IMR-90 (cell line): ENCODE results near the gene CORO7. TPM values are rescaled to one million over a fixed set of nuclear protein-coding genes. Genes with fewer than 3 reads are reported as not detected.

Experiments used
- ATAC-seq: fragments of 200-7000 bp; cut with Tn5 transposase; 2 replicates; pipeline ENCODE4 v1.9.1; 2020; ENCODE audit warnings: low read depth, mild to moderate bottlenecking, moderate library complexity
- BruUV-seq: library from RNA; stranded (reverse); fragments of 400-500 nt; replicated peaks from 2 replicates; lab custom pipeline; 2021; lab: Mats Ljungman, UMichigan
- CTCF ChIA-PET: fragments of 300-600 bp; formaldehyde crosslinking; extraction: SDS; loops from one replicate; lab custom pipeline; 2021; ENCODE audit warnings: antibody characterized with exemption; lab: Yijun Ruan, JAX
- POLR2A ChIA-PET: fragments of 300-600 bp; sonication (Branson Sonifier 250); formaldehyde crosslinking; loops from one replicate; lab custom pipeline; 2022; ENCODE audit warnings: antibody characterized with exemption; ENCODE audit not compliant: unreplicated experiment; lab: Charles Lee
- DNase-seq: peaks from one replicate; pipeline ENCODE4 v3.0.0; 2013
- H2AFZ ChIP-seq: replicated peaks from 2 replicates; pipeline ENCODE3; 2013; ENCODE audit warnings: low read length, mild to moderate bottlenecking; ENCODE audit not compliant: poor library complexity
- H2AK5ac ChIP-seq: 2 replicates; pipeline ENCODE4 v1.6.1; 2013; ENCODE audit warnings: low read depth, low read length, inconsistent platforms
- H2AK9ac ChIP-seq: replicated peaks from 2 replicates; pipeline ENCODE3; 2013; ENCODE audit warnings: mild to moderate bottlenecking, low read depth, low read length, moderate library complexity; ENCODE audit not compliant: poor library complexity
- H2BK120ac ChIP-seq: 2 replicates; pipeline ENCODE4 v1.6.1; 2013; ENCODE audit warnings: low read depth, low read length, inconsistent platforms
- H2BK15ac ChIP-seq: 3 replicates; pipeline ENCODE4 v1.6.1; 2013; ENCODE audit warnings: low read depth, low read length, inconsistent platforms
- H2BK20ac ChIP-seq: 2 replicates; pipeline ENCODE4 v1.6.1; 2013; ENCODE audit warnings: low read depth, mild to moderate bottlenecking, inconsistent platforms, low read length, moderate library complexity
- H2BK5ac ChIP-seq: 2 replicates; pipeline ENCODE4 v1.6.1; 2013; ENCODE audit warnings: mild to moderate bottlenecking, low read depth, low read length, inconsistent platforms; ENCODE audit not compliant: poor library complexity, severe bottlenecking
- H3K14ac ChIP-seq: replicated peaks from 2 replicates; pipeline ENCODE4 v1.6.1; 2013; ENCODE audit warnings: low read depth, low read length, inconsistent platforms
- H3K18ac ChIP-seq: 2 replicates; pipeline ENCODE4 v1.6.1; 2013; ENCODE audit warnings: low read depth, low read length, control low read depth
- H3K23ac ChIP-seq: 2 replicates; pipeline ENCODE4 v1.6.1; 2013; ENCODE audit warnings: low read depth, low read length, inconsistent platforms
- H3K27ac ChIP-seq: 2 replicates; pipeline ENCODE4 v1.5.1; 2013; ENCODE audit warnings: mild to moderate bottlenecking, control low read depth, low read length; ENCODE audit not compliant: insufficient read depth
- H3K27me3 ChIP-seq: 2 replicates; pipeline ENCODE4 v1.6.1; 2013; ENCODE audit warnings: low read length; ENCODE audit not compliant: control insufficient read depth, insufficient read depth
- H3K36me3 ChIP-seq: 2 replicates; pipeline ENCODE4 v1.6.1; 2013; ENCODE audit warnings: low read length, mixed read lengths; ENCODE audit not compliant: control insufficient read depth, insufficient read depth
- H3K4ac ChIP-seq: 2 replicates; pipeline ENCODE4 v1.6.1; 2013; ENCODE audit warnings: low read depth, low read length, inconsistent platforms
- H3K4me1 ChIP-seq: 2 replicates; pipeline ENCODE4 v1.6.1; 2013; ENCODE audit warnings: low read length, mixed read lengths; ENCODE audit not compliant: control insufficient read depth, insufficient read depth
- H3K4me2 ChIP-seq: 2 replicates; pipeline ENCODE4 v1.6.1; 2013; ENCODE audit warnings: low read depth, mild to moderate bottlenecking, control low read depth, low read length, moderate library complexity
- H3K4me3 ChIP-seq: 2 replicates; pipeline ENCODE4 v1.5.1; 2013; ENCODE audit warnings: low read depth, mild to moderate bottlenecking, control low read depth, low read length, moderate library complexity; ENCODE audit not compliant: insufficient read depth
- H3K56ac ChIP-seq: 2 replicates; pipeline ENCODE4 v1.6.1; 2013; ENCODE audit warnings: low read length, inconsistent platforms; ENCODE audit not compliant: insufficient read depth; ENCODE audit errors: extremely low read depth
- H3K79me1 ChIP-seq, 2 experiments: 2 replicates each; pipeline ENCODE4 v1.6.1; 2013; ENCODE audit warnings: low read length in 2 of 2, inconsistent platforms in 1 of 2, low read depth in 1 of 2
- H3K9ac ChIP-seq: 2 replicates; pipeline ENCODE4 v1.6.1; 2013; ENCODE audit warnings: low read depth, low read length, control low read depth
- H3K9me1 ChIP-seq: 2 replicates; pipeline ENCODE4 v1.6.1; 2013; ENCODE audit warnings: low read length, inconsistent platforms; ENCODE audit not compliant: insufficient read depth
- H3K9me3 ChIP-seq: 2 replicates; pipeline ENCODE4 v1.6.1; 2013; ENCODE audit warnings: low read length; ENCODE audit not compliant: control insufficient read depth, insufficient read depth
- H4K20me1 ChIP-seq: 2 replicates; pipeline ENCODE4 v1.6.1; 2013; ENCODE audit warnings: low read length, inconsistent platforms; ENCODE audit not compliant: insufficient read depth
- H4K5ac ChIP-seq: 2 replicates; pipeline ENCODE4 v1.6.1; 2013; ENCODE audit warnings: mild to moderate bottlenecking, low read depth, low read length, control low read depth
- H4K8ac ChIP-seq, 2 experiments: 2 replicates each; pipeline ENCODE4 v1.6.1; 2013; ENCODE audit warnings: low read depth in 2 of 2, low read length in 2 of 2, control low read depth in 1 of 2, inconsistent platforms in 1 of 2
- H4K91ac ChIP-seq: 2 replicates; pipeline ENCODE4 v1.6.1; 2013; ENCODE audit warnings: low read depth, low read length, inconsistent platforms; ENCODE audit not compliant: insufficient read depth
- BHLHE40 ChIP-seq: fragments of 150-350 bp; IDR thresholded peaks from 2 replicates; pipeline ENCODE4 v1.6.1; 2016; ENCODE audit warnings: mild to moderate bottlenecking, low read depth, low read length
- CEBPB ChIP-seq: IDR thresholded peaks from 2 replicates; pipeline ENCODE4 v1.6.1; 2012; ENCODE audit warnings: low read depth, low read length, improper control_type of control experiment
- RCOR1 ChIP-seq: IDR thresholded peaks from 2 replicates; pipeline ENCODE4 v1.6.1; 2012; ENCODE audit warnings: mild to moderate bottlenecking, low read length, improper control_type of control experiment; ENCODE audit not compliant: insufficient replicate concordance
- WGBS, 2 experiments: methylation state at CpG; one replicate each; pipeline versions ENCODE4 v1.1.5 to v1.1.7; 2013; ENCODE audit warnings: missing lambda C conversion rate in 2 of 2; ENCODE audit not compliant: insufficient read length in 1 of 2; ENCODE audit errors: extremely low coverage in 2 of 2; 5-methylcytosine and 5-hydroxymethylcytosine counted together
- dilution Hi-C: fragments of 300-500 bp; cut with HindIII; formaldehyde crosslinking; loops from one replicate; pipeline ENCODE4 v1.14.3; 2018; ENCODE audit warnings: low sequenced_read_pairs; ENCODE audit not compliant: unreplicated experiment
- in situ Hi-C: fragments of 300-500 bp; cut with MboI; formaldehyde crosslinking; loops from 3 replicates; pipeline ENCODE4 v1.14.3; 2019; ENCODE audit warnings: low sequenced_read_pairs, inconsistent platforms, mixed read lengths
- intact Hi-C: fragments of 100-400 bp; cut with micrococcal nuclease; formaldehyde crosslinking; loops from 2 replicates; pipeline ENCODE4 v1.10.0; 2022
- polyA plus RNA-seq, 3 experiments: library from polyadenylated mRNA; depleted of rRNA; stranded (reverse); fragments of >200 nt; gene quantifications; 2 replicates each; pipeline ENCODE4 v1.2.3, GENCODE V29; 2012; ENCODE audit warnings: low replicate concordance in 1 of 3
- total RNA-seq: library from RNA; depleted of rRNA; stranded (reverse); fragments of >200 nt; gene quantifications from 2 replicates; pipeline ENCODE4 v1.2.3, GENCODE V29; 2012

The CORO7 gene
- total and polyA plus RNA-seq, 2 of the 4 experiments (the other 2 are of a cell fraction) = 6.3 to 26.7 TPM

DNA sequence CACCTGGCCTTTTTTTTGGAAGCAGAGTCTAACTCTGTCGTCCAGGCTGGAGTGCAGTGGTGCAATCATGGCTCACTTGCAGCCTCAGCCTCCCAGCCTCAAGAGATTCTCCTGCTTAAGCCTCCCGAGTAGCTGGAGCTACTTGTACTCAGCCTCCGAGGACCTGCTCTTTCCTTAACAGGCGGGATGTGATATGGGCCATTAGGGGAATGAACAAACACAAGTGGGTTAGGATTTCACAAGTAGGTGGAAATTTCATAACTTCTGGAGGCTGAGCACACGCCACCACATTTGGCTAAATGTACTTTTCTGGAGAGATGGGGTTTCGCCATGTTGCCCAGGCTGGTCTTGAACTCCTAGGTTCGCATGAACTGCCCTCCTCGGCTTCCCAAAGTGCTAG lies 69.4 kb downstream of the CORO7 start:
- H2BK120ac ChIP-seq = no peak overlapping the region
- no peak overlapping the region for H2BK20ac ChIP-seq
- H3K79me1 ChIP-seq = peaks cover 33 to 78% of the 10 kb centered on the region in 2 experiments
- no peaks in the 10 kb centered on the region for H3K27me3 ChIP-seq
- no peak overlapping the region for H3K4me3 ChIP-seq
- no peak overlapping the region for H3K9ac ChIP-seq
- no peak for ATAC-seq
- H3K4me2 ChIP-seq = no peak overlapping the region
- no peak overlapping the region for H3K18ac ChIP-seq
- H2BK15ac ChIP-seq = no peak overlapping the region
- H3K56ac ChIP-seq = no peak overlapping the region
- no peak overlapping the region for H3K4ac ChIP-seq
- H3K9me3 ChIP-seq = no peaks in the 10 kb centered on the region
- no peak overlapping the region for H2AK5ac ChIP-seq
- H3K14ac ChIP-seq = no peak overlapping the region
- no peak for DNase-seq
- H3K9me1 ChIP-seq = peaks cover 10% of the 10 kb centered on the region; the same call in 1 of the 2 replicates
- intact Hi-C loops (loop anchor here (2.0 kb wide), 1 partner anchor 24 kb away; no protein-coding TSS in a partner anchor), in situ Hi-C loops (no loop called here), dilution Hi-C loops (no loop called here)
- POLR2A ChIA-PET = no interaction called here
- H2BK5ac ChIP-seq = no peak overlapping the region
- no peak overlapping the region for H3K23ac ChIP-seq
- H2AFZ ChIP-seq = no peak overlapping the region
- H4K20me1 ChIP-seq = peaks cover 66% of the 10 kb centered on the region
- peaks cover 1% of the 10 kb centered on the region; the same call in 1 of the 2 replicates for H3K36me3 ChIP-seq
- 70% methylated on average over 2 of the region's 8 CpGs; no CpG with 5 or more reads in 1 of the 2 experiments for whole genome bisulfite sequencing, 2 experiments
- peaks cover 9% of the 10 kb centered on the region for H3K4me1 ChIP-seq
- CTCF ChIA-PET = no interaction called here
- H2AK9ac ChIP-seq = no peak overlapping the region
- H4K5ac ChIP-seq = no peak overlapping the region
- TF ChIP-seq BHLHE40 (no peak), RCOR1 (no peak), CEBPB (0 out of 2 replicates have a peak, but pooled peaks have one; percentile 7)
- no peak overlapping the region for H4K8ac ChIP-seq
- H4K91ac ChIP-seq = no peak overlapping the region
- BruUV-seq = no TSS peak
- H3K27ac ChIP-seq = no peak overlapping the region
